ENCODE results near the gene ZNF324B. TPM values are rescaled to one million over a fixed set of nuclear protein-coding genes. Genes with fewer than 3 reads are reported as not detected.
"Not testable (repeated sequence)": the region's sequence is repeated elsewhere in the genome, so short reads cannot be mapped to it uniquely, and the experiment has no call there.

The ZNF324B gene
- polyA plus RNA-seq, 2 of the 4 experiments (the other 2 are of a cell fraction): 3.8 to 6.8 TPM

- H3K4me3 ChIP-seq: no peak overlapping the region
- CTCF ChIA-PET: interaction anchor here (0.7 to 3.2 kb wide), 3 partner anchors 9 to 109 kb away, joined by 3 to 24 read pairs (median 4); partner anchors contain the start of gene ZBTB45
- no peak for TF ChIP-seq TFCP2L1 (CRISPR knock-in tag; IDR thresholded peaks at IDR 0.05)
- no peak for TF ChIP-seq BHLHE40 (IDR thresholded peaks at IDR 0.05; ENCODE audit: low read depth, low read length)
- no peak for TF ChIP-seq RAD21 (conservative IDR thresholded peaks at IDR 0.05 in 1 of 2, IDR thresholded peaks at IDR 0.05 in 1 of 2)
- no peak for TF ChIP-seq USF2 (IDR thresholded peaks at IDR 0.05)
- TF ChIP-seq BCL3 (IDR thresholded peaks at IDR 0.05): no peak
- no peak for TF ChIP-seq RNF2 (IDR thresholded peaks at IDR 0.05; ENCODE audit: borderline replicate concordance, low read depth)
- no peak for TF ChIP-seq POLR2AphosphoS2 (conservative IDR thresholded peaks at IDR 0.05; ENCODE audit: low read length)
- H3K4me1 ChIP-seq: peaks cover 8% of the 10 kb centered on the region; the same call in 2 of the 3 replicates
- no peak for ATAC-seq
- FAIRE-seq: no peak
- no peak for DNase-seq (ENCODE audit: low read depth in 1 of 2, low spot score in 1 of 2)
- WGBS (ENCODE audit: missing lambda C conversion rate): 94% methylated on average over 20 of the region's 20 CpGs
- H3K4me2 ChIP-seq: no peak overlapping the region
- H3K27ac ChIP-seq: no peak overlapping the region
- POLR2A ChIA-PET: no interaction called here
- H3K9me3 ChIP-seq: no peaks in the 10 kb centered on the region
Measured at GRCh38 chr19:58480481-58480830, 29.0 kb downstream of the ZNF324B start.

- ChIA-PET POLR2A (no interaction called here), CTCF (interaction anchor here (1.4 to 3.2 kb wide), 2 partner anchors 9 to 39 kb away, joined by 4 to 24 read pairs; partner anchors contain the start of gene ZBTB45)
- no peak for TF ChIP-seq BCL3 (IDR thresholded peaks at IDR 0.05)
- DNase-seq (ENCODE audit: low read depth in 1 of 2, low spot score in 1 of 2) (no peak), ATAC-seq (no peak), FAIRE-seq (no peak)
- H3K4me1 ChIP-seq: peaks cover 8% of the 10 kb centered on the region; the same call in 2 of the 3 replicates
- no peak overlapping the region for H3K4me3 ChIP-seq
- no peak overlapping the region for H3K27ac ChIP-seq
- H3K9me3 ChIP-seq: no peaks in the 10 kb centered on the region
- 57% methylated on average over 2 of the region's 2 CpGs for WGBS (ENCODE audit: missing lambda C conversion rate)
- H3K4me2 ChIP-seq: no peak overlapping the region
Measured at GRCh38 chr19:58480831-58481230, 29.4 kb downstream of the ZNF324B start.

- H3K4me1 ChIP-seq: no peaks in the 10 kb centered on the region; the same call in 2 of the 3 replicates
Measured at GRCh38 chr19:58482372-58482771, 30.9 kb downstream of the ZNF324B start.

GRCh38 chr19:58483776-58484175 is 32.4 kb downstream of the ZNF324B start:
- DNase-seq (ENCODE audit: low read depth in 1 of 2, low spot score in 1 of 2): no peak
- CTCF ChIA-PET: interaction anchor here (0.9 to 1.2 kb wide), 2 partner anchors 16 to 18 kb away, joined by 3 to 4 read pairs; no protein-coding TSS in a partner anchor
- Histone ChIP-seq H3K9me3 (no peaks in the 10 kb centered on the region), H3K4me3 (no peak overlapping the region), H3K4me1 (no peaks in the 10 kb centered on the region), H3K27ac (no peak overlapping the region), H3K4me2 (no peak overlapping the region)
- FAIRE-seq: no peak
- WGBS (ENCODE audit: missing lambda C conversion rate): 90% methylated on average over 2 of the region's 2 CpGs
- no peak for TF ChIP-seq RAD21 (conservative IDR thresholded peaks at IDR 0.05 in 1 of 2, IDR thresholded peaks at IDR 0.05 in 1 of 2)
- no peak for TF ChIP-seq ZNF302 (CRISPR knock-in tag; IDR thresholded peaks at IDR 0.05)
- TF ChIP-seq RCOR1 (IDR thresholded peaks at IDR 0.05; ENCODE audit: low read depth, low read length): no peak
- TF ChIP-seq ZFP36 (IDR thresholded peaks at IDR 0.05; ENCODE audit: borderline replicate concordance, partially characterized antibody): no peak
- TF ChIP-seq GATA3 (IDR thresholded peaks at IDR 0.05; ENCODE audit: borderline replicate concordance): no peak
- POLR2A ChIA-PET: interaction anchor here (0.6 kb wide), 1 partner anchor 60 kb away, joined by 3 read pairs; the partner anchor contains the start of gene TRIM28
- no peak for ATAC-seq

More at GRCh38 chr19:58482372-58482771, 30.9 kb downstream of the ZNF324B start:
- no peak for FAIRE-seq
- no peak for TF ChIP-seq RNF2 (IDR thresholded peaks at IDR 0.05; ENCODE audit: borderline replicate concordance, low read depth)
- no peak for TF ChIP-seq ZNF302 (CRISPR knock-in tag; IDR thresholded peaks at IDR 0.05)
- no peak for TF ChIP-seq FOSL2 (IDR thresholded peaks at IDR 0.05)
- TF ChIP-seq FOSL2 (CRISPR knock-in tag; IDR thresholded peaks at IDR 0.05): no peak
- no peak for TF ChIP-seq JUNB (IDR thresholded peaks at IDR 0.05)
- no peak for TF ChIP-seq ZFP36 (IDR thresholded peaks at IDR 0.05; ENCODE audit: borderline replicate concordance, partially characterized antibody)
- TF ChIP-seq EP300 (IDR thresholded peaks at IDR 0.05): no peak
- TF ChIP-seq RAD21 (conservative IDR thresholded peaks at IDR 0.05 in 1 of 2, IDR thresholded peaks at IDR 0.05 in 1 of 2): no peak
- no peak for TF ChIP-seq USF2 (IDR thresholded peaks at IDR 0.05)
- no peak for TF ChIP-seq TP53 (CRISPR knock-in tag; IDR thresholded peaks at IDR 0.05)
- no peak for TF ChIP-seq TFCP2L1 (CRISPR knock-in tag; IDR thresholded peaks at IDR 0.05)
- no peak for TF ChIP-seq RCOR1 (IDR thresholded peaks at IDR 0.05; ENCODE audit: low read depth, low read length)
- no peak for TF ChIP-seq JUN (IDR thresholded peaks at IDR 0.05)
- 88% methylated on average over 7 of the region's 7 CpGs for WGBS (ENCODE audit: missing lambda C conversion rate)
- Histone ChIP-seq H3K9me3 (no peaks in the 10 kb centered on the region), H3K4me3 (no peak overlapping the region), H3K4me2 (no peak overlapping the region), H3K27ac (no peak overlapping the region)
- CTCF ChIA-PET: interaction anchor here (3.2 kb wide), 1 partner anchor 37 kb away, joined by 24 read pairs; the partner anchor contains the start of gene ZBTB45
- DNase-seq (ENCODE audit: low read depth in 1 of 2, low spot score in 1 of 2): no peak
- POLR2A ChIA-PET: no interaction called here
- no peak for ATAC-seq

- WGBS (ENCODE audit: missing lambda C conversion rate): 88% methylated on average over 5 of the region's 5 CpGs
Measured at GRCh38 chr19:58484349-58484748, 32.9 kb downstream of the ZNF324B start.

More at GRCh38 chr19:58484349-58484748, 32.9 kb downstream of the ZNF324B start:
- not testable (repeated sequence) for FAIRE-seq, H3K4me3 ChIP-seq, ATAC-seq, H3K27ac ChIP-seq, H3K4me2 ChIP-seq, H3K9me3 ChIP-seq, H3K4me1 ChIP-seq
- ChIA-PET POLR2A (interaction anchor here (0.6 to 0.7 kb wide), 2 partner anchors 59 to 947 kb away, joined by 3 read pairs; partner anchors contain the start of gene TRIM28), CTCF (interaction anchor here (0.6 to 1.2 kb wide), 3 partner anchors 15 to 17 kb away, joined by 3 to 4 read pairs (median 3); no protein-coding TSS in a partner anchor)
- peak in 1 of 2 experiments; percentile 38 for DNase-seq (ENCODE audit: low read depth in 1 of 2, low spot score in 1 of 2)

Measured in A549 (cell line).